GM23338 (cell line): Measurements from ENCODE around the gene ATN1. TPM values are rescaled to one million over a fixed set of nuclear protein-coding genes. Genes with fewer than 3 reads are reported as not detected.

Experiments
- ATAC-seq: fragments of 200-7000 bp; cut with Tn5 transposase; 3 replicates; pipeline ENCODE4 v1.9.1; 2020
- DNase-seq: peaks from one replicate; pipeline ENCODE4 v3.0.0-alpha.2; 2015; ENCODE audit warnings: low spot score
- H2AFZ ChIP-seq: fragments of 200-600 bp; sonication (generic); 2 replicates; pipeline ENCODE4 v1.8.0; 2016; ENCODE audit warnings: antibody characterized with exemption, mild to moderate bottlenecking, moderate library complexity
- H3F3A ChIP-seq: fragments of 200-600 bp; sonication (generic); replicated peaks from 2 replicates; pipeline ENCODE4 v1.8.0; 2017; ENCODE audit warnings: antibody characterized with exemption, mixed run types, low read depth
- H3K27ac ChIP-seq: fragments of 200-600 bp; sonication (generic); 2 replicates; pipeline ENCODE4 v1.6.1; 2016; ENCODE audit warnings: low read depth
- H3K27me3 ChIP-seq: fragments of 200-600 bp; sonication (generic); 2 replicates; pipeline ENCODE4 v1.8.0; 2016; ENCODE audit warnings: mild to moderate bottlenecking, mixed run types, moderate library complexity; ENCODE audit not compliant: insufficient read depth
- H3K36me3 ChIP-seq: fragments of 200-600 bp; sonication (generic); 2 replicates; pipeline ENCODE4 v1.8.0; 2016; ENCODE audit warnings: mild to moderate bottlenecking; ENCODE audit not compliant: insufficient read depth
- H3K4me1 ChIP-seq: fragments of 200-600 bp; sonication (generic); 2 replicates; pipeline ENCODE4 v1.8.0; 2016; ENCODE audit warnings: mild to moderate bottlenecking, moderate library complexity; ENCODE audit not compliant: insufficient read depth
- H3K4me2 ChIP-seq: fragments of 200-600 bp; sonication (generic); 2 replicates; pipeline ENCODE4 v1.7.1; 2017; ENCODE audit warnings: mixed run types
- H3K4me3 ChIP-seq: fragments of 200-600 bp; sonication (generic); 2 replicates; pipeline ENCODE4 v1.6.1; 2016; ENCODE audit warnings: mixed run types
- H3K79me2 ChIP-seq: fragments of 200-600 bp; sonication (generic); replicated peaks from 2 replicates; pipeline ENCODE4 v1.8.0; 2017; ENCODE audit warnings: mild to moderate bottlenecking; ENCODE audit not compliant: insufficient read depth
- H3K9me2 ChIP-seq: fragments of 200-600 bp; sonication (generic); 2 replicates; pipeline ENCODE4 v1.8.0; 2017; ENCODE audit not compliant: insufficient read depth
- H4K20me1 ChIP-seq: fragments of 200-600 bp; sonication (generic); replicated peaks from 2 replicates; pipeline ENCODE4 v1.8.0; 2017; ENCODE audit warnings: mild to moderate bottlenecking; ENCODE audit not compliant: insufficient read depth
- H3K27ac Mint-ChIP-seq: 2 replicates; pipeline ENCODE4 v1.8.0; 2020; ENCODE audit warnings: inconsistent platforms, mild to moderate bottlenecking, moderate library complexity, mixed read lengths
- H3K27me3 Mint-ChIP-seq: 3 replicates; pipeline ENCODE4 v1.8.0; 2022; ENCODE audit warnings: low read depth, mild to moderate bottlenecking, moderate library complexity, mixed read lengths, inconsistent platforms; ENCODE audit not compliant: insufficient read depth, poor library complexity
- H3K36me3 Mint-ChIP-seq: 3 replicates; pipeline ENCODE4 v1.8.0; 2021; ENCODE audit warnings: low read depth, mild to moderate bottlenecking, inconsistent platforms, moderate library complexity, mixed read lengths
- H3K4me1 Mint-ChIP-seq: 3 replicates; pipeline ENCODE4 v1.8.0; 2020; ENCODE audit warnings: mild to moderate bottlenecking, inconsistent platforms, mixed read lengths
- H3K4me3 Mint-ChIP-seq: 3 replicates; pipeline ENCODE4 v1.8.0; 2021; ENCODE audit warnings: moderate library complexity, mild to moderate bottlenecking, inconsistent platforms, mixed read lengths
- H3K9me3 Mint-ChIP-seq: 3 replicates; pipeline ENCODE4 v1.8.0; 2020; ENCODE audit warnings: moderate library complexity, mild to moderate bottlenecking, inconsistent platforms, mixed read lengths
- CREB1 ChIP-seq: fragments of 250-450 bp; sonication (Bioruptor Pico); IDR thresholded peaks from 2 replicates; pipeline ENCODE4 v1.5.0; 2020; ENCODE audit warnings: low read depth, mild to moderate bottlenecking, moderate library complexity
- EZH2 ChIP-seq: fragments of 200-600 bp; sonication (generic); IDR thresholded peaks from one replicate; pipeline ENCODE4 v1.8.0; 2017; ENCODE audit warnings: antibody characterized with exemption, mild to moderate bottlenecking, low read depth; ENCODE audit not compliant: unreplicated experiment
- JUNB ChIP-seq: IDR thresholded peaks from one replicate; pipeline ENCODE4 v1.6.1; 2016; ENCODE audit warnings: antibody characterized with exemption; ENCODE audit not compliant: unreplicated experiment
- NANOG ChIP-seq: IDR thresholded peaks from 2 replicates; pipeline ENCODE4 v1.6.1; 2016; ENCODE audit warnings: antibody characterized with exemption, borderline replicate concordance
- POLR2AphosphoS5 ChIP-seq: IDR thresholded peaks from 2 replicates; pipeline ENCODE4 v1.6.1; 2016; ENCODE audit warnings: antibody characterized with exemption, low read depth
- STAT1 ChIP-seq: IDR thresholded peaks from one replicate; pipeline ENCODE4 v1.6.1; 2016; ENCODE audit warnings: antibody characterized with exemption; ENCODE audit not compliant: unreplicated experiment
- ZNF114 ChIP-seq: fragments of 250-450 bp; sonication (Bioruptor Pico); IDR thresholded peaks from 2 replicates; pipeline ENCODE4 v1.5.0; 2020; ENCODE audit warnings: mild to moderate bottlenecking, moderate library complexity
- ZNF331 ChIP-seq: fragments of 250-450 bp; sonication (Bioruptor Pico); IDR thresholded peaks from 2 replicates; pipeline ENCODE4 v1.5.0; 2020; ENCODE audit warnings: low read depth, mild to moderate bottlenecking, moderate library complexity
- polyA plus RNA-seq: library from polyadenylated mRNA; unstranded; fragments of >200 nt; fragmentation: Nextera tagmentation; extraction: Ambion mirVana; gene quantifications from 2 replicates; pipeline ENCODE4 v1.2.1, GENCODE V29; 2016
- total RNA-seq: library from RNA; depleted of rRNA; stranded (reverse); fragments of >200 nt; shearing (Covaris generic); gene quantifications from 2 replicates; pipeline ENCODE4 v1.2.3, GENCODE V29; 2014
- TF ChIP-seq, protein P1 (sequence below): IDR thresholded peaks from one replicate; pipeline ENCODE4 v1.6.1; 2018; ENCODE audit warnings: antibody characterized with exemption; ENCODE audit not compliant: unreplicated experiment
- TF ChIP-seq, protein P2 (sequence below), 2 experiments: fragments of 200-600 bp in 1 of 2; sonication (generic) in 1 of 2; conservative IDR thresholded peaks; 2 replicates each; pipeline versions ENCODE4 v1.5.1 to v1.6.1; 2016 to 2017; ENCODE audit warnings: antibody characterized with exemption in 2 of 2, low read depth in 2 of 2, mild to moderate bottlenecking in 2 of 2, moderate library complexity in 1 of 2
- TF ChIP-seq, protein P3 (sequence below): IDR thresholded peaks from 2 replicates; pipeline ENCODE4 v1.6.1; 2016; ENCODE audit warnings: antibody characterized with exemption

ATN1 gene
- total and polyA plus RNA-seq, 2 experiments from 2014 or later: 27.2 to 49.6 TPM

DNA sequence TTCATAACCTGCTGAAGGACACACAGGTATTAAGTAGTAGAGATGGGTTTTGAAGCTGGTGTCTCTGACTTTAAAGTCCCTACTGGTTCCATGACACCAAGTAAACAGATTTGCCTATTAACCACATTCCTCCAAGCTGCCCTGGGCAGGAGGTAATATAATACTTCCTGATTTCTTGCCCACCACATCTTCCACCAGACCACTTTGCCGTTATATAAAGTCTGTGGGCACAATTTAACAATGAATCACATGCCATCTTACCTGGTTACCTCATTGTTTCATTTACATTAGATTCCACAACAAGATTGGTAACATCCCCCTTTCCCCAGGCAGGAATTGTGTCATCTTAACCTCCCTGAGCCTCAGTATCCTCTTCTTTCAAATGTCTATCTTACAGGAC lies 24.0 kb upstream of the ATN1 start:
- DNase-seq: peak; percentile 31
- H4K20me1 ChIP-seq: no peaks in the 10 kb centered on the region
- Mint-ChIP-seq H3K27ac (no peak overlapping the region; the same call in 1 of the 2 replicates), H3K27me3 (peaks cover 3% of the 10 kb centered on the region), H3K4me3 (no peak overlapping the region), H3K36me3 (no peaks in the 10 kb centered on the region), H3K9me3 (no peaks in the 10 kb centered on the region), H3K4me1 (no peaks in the 10 kb centered on the region; the same call in 1 of the 3 replicates)
- H3K4me3 ChIP-seq: peak overlapping the region; percentile 17
- H3K9me2 ChIP-seq: no peaks in the 10 kb centered on the region
- H3K27me3 ChIP-seq: no peaks in the 10 kb centered on the region
- H2AFZ ChIP-seq: no peak overlapping the region
- TF ChIP-seq ZNF114 (CRISPR knock-in tag): no peak
- no peak for TF ChIP-seq EZH2
- TF ChIP-seq, protein P1, sequence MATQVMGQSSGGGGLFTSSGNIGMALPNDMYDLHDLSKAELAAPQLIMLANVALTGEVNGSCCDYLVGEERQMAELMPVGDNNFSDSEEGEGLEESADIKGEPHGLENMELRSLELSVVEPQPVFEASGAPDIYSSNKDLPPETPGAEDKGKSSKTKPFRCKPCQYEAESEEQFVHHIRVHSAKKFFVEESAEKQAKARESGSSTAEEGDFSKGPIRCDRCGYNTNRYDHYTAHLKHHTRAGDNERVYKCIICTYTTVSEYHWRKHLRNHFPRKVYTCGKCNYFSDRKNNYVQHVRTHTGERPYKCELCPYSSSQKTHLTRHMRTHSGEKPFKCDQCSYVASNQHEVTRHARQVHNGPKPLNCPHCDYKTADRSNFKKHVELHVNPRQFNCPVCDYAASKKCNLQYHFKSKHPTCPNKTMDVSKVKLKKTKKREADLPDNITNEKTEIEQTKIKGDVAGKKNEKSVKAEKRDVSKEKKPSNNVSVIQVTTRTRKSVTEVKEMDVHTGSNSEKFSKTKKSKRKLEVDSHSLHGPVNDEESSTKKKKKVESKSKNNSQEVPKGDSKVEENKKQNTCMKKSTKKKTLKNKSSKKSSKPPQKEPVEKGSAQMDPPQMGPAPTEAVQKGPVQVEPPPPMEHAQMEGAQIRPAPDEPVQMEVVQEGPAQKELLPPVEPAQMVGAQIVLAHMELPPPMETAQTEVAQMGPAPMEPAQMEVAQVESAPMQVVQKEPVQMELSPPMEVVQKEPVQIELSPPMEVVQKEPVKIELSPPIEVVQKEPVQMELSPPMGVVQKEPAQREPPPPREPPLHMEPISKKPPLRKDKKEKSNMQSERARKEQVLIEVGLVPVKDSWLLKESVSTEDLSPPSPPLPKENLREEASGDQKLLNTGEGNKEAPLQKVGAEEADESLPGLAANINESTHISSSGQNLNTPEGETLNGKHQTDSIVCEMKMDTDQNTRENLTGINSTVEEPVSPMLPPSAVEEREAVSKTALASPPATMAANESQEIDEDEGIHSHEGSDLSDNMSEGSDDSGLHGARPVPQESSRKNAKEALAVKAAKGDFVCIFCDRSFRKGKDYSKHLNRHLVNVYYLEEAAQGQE: no peak
- no peak for TF ChIP-seq NANOG
- TF ChIP-seq, protein P2, sequence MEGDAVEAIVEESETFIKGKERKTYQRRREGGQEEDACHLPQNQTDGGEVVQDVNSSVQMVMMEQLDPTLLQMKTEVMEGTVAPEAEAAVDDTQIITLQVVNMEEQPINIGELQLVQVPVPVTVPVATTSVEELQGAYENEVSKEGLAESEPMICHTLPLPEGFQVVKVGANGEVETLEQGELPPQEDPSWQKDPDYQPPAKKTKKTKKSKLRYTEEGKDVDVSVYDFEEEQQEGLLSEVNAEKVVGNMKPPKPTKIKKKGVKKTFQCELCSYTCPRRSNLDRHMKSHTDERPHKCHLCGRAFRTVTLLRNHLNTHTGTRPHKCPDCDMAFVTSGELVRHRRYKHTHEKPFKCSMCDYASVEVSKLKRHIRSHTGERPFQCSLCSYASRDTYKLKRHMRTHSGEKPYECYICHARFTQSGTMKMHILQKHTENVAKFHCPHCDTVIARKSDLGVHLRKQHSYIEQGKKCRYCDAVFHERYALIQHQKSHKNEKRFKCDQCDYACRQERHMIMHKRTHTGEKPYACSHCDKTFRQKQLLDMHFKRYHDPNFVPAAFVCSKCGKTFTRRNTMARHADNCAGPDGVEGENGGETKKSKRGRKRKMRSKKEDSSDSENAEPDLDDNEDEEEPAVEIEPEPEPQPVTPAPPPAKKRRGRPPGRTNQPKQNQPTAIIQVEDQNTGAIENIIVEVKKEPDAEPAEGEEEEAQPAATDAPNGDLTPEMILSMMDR (conservative IDR thresholded peaks at IDR 0.05; ENCODE audit: low read depth in 2 of 2): no peak
- no peak for TF ChIP-seq ZNF331 (CRISPR knock-in tag)
- no peak for TF ChIP-seq POLR2AphosphoS5
- TF ChIP-seq JUNB: no peak
- peak overlapping the region; percentile 79 for H3K27ac ChIP-seq
- peaks cover 6% of the 10 kb centered on the region; the same call in 1 of the 2 replicates for H3F3A ChIP-seq
- no peaks in the 10 kb centered on the region for H3K79me2 ChIP-seq
- H3K36me3 ChIP-seq: no peaks in the 10 kb centered on the region
- H3K4me2 ChIP-seq: peak overlapping the region; percentile 53
- H3K4me1 ChIP-seq: peaks cover 17% of the 10 kb centered on the region
- ATAC-seq: no peak

DNA sequence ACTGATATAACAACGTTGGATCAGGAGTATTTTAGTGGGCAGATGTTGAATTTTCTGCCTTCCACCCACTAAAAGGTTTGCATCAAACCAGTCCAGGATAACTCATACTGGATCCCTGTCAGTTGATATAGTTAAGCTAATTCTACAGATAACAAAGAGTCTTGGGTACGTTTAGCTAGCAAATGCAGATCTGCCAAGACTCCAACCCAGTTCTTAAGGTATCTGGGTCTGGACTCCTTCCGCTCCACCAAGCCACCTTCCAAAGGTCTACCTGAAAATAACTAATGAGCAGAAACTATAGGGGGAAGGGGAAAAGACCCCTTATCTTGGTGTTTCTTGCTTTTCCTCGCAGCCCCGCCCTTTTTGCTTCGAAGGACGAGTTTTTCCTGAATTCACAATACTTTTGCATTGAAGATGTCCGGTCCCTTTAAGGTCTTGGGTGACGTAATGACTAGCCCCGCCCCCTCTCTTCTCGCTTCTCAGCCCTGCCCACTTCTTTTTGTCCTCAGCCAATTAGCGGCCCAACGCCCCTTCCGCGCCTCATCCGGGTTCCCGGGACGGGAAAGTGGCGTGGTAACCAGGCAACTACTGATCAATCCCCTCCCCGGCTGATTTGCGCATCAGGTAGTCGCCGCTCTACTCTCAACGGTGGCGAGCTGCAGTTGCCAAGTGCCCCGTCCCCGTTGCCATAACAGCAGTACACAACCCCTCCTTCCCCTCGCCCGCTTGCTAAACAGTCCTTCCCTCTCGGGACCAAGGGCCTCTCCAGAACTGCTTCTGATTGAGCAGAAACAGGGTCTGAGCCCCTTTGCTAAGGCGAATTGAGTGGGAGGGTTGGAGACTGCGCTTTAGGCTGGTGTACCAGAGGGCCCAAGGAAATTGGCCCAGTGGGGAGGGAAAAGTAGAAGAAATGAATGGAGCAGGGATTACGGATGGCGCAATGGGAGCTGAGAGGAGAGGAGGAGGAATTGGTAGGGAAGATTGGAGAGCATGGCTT lies 23.2 kb upstream of the ATN1 start, which contains the start of gene LRRC23:
TSS of gene LRRC23 (plus strand) at position 543 of the 997 bp plus-strand sequence. CDS start 812 bp downstream, outside the sequence.
- peak; percentile 96 for ATAC-seq
- Mint-ChIP-seq H3K4me1 (no peaks in the 10 kb centered on the region; the same call in 1 of the 3 replicates), H3K36me3 (no peaks in the 10 kb centered on the region), H3K9me3 (no peaks in the 10 kb centered on the region), H3K4me3 (no peak within 1 kb of the TSS), H3K27me3 (peaks cover 2% of the 10 kb centered on the region), H3K27ac (no peak within 1 kb of the TSS; the same call in 1 of the 2 replicates)
- Histone ChIP-seq H2AFZ (peak within 1 kb of the TSS; percentile 57), H3K79me2 (no peaks in the 10 kb centered on the region), H3K27me3 (no peaks in the 10 kb centered on the region), H3K27ac (peak within 1 kb of the TSS; percentile 88), H3K36me3 (no peaks in the 10 kb centered on the region), H3K9me2 (no peaks in the 10 kb centered on the region), H3K4me3 (peak within 1 kb of the TSS; percentile 67), H3K4me2 (peak within 1 kb of the TSS; percentile 91), H3K4me1 (peaks cover 17% of the 10 kb centered on the region), H3F3A (peaks cover 6% of the 10 kb centered on the region; the same call in 1 of the 2 replicates), H4K20me1 (no peaks in the 10 kb centered on the region)
- DNase-seq: peak; percentile 100
- TF ChIP-seq, protein P3, sequence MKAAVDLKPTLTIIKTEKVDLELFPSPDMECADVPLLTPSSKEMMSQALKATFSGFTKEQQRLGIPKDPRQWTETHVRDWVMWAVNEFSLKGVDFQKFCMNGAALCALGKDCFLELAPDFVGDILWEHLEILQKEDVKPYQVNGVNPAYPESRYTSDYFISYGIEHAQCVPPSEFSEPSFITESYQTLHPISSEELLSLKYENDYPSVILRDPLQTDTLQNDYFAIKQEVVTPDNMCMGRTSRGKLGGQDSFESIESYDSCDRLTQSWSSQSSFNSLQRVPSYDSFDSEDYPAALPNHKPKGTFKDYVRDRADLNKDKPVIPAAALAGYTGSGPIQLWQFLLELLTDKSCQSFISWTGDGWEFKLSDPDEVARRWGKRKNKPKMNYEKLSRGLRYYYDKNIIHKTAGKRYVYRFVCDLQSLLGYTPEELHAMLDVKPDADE: 0 out of 2 replicates have a peak, but pooled peaks have one; percentile 31
- TF ChIP-seq CREB1 (CRISPR knock-in tag): peak; percentile 84
- no peak for TF ChIP-seq STAT1
- peak; percentile 63 for TF ChIP-seq POLR2AphosphoS5
